Kidney (tissue), 14 donors: ENCODE measurements around the gene PDE9A. TPM values are rescaled to one million over a fixed set of nuclear protein-coding genes. Genes with fewer than 3 reads are reported as not detected.

Source experiments
- DNase-seq, 5 donors: peaks; one replicate each; pipeline ENCODE4 v3.0.0-alpha.2; 2013 to 2020
- FAIRE-seq: peaks from 2 replicates; lab custom pipeline; 2012; peaks lifted over from hg19 to GRCh38; lab: Jason Lieb, UNC
- H3K27ac ChIP-seq, 2 donors: one replicate each; pipeline ENCODE4 v1.7.0; 2013; ENCODE audit warnings: low read depth in 2 of 2, low read length in 2 of 2, inconsistent platforms in 1 of 2
- H3K27me3 ChIP-seq: one replicate; pipeline ENCODE4 v1.7.1; 2013; ENCODE audit warnings: low read length, inconsistent platforms; ENCODE audit not compliant: control insufficient read depth, insufficient read depth
- H3K36me3 ChIP-seq, 3 donors: one replicate each; pipeline versions ENCODE4 v1.7.0 to v1.7.1; 2013; ENCODE audit warnings: low read length in 3 of 3, control low read depth in 1 of 3, inconsistent platforms in 1 of 3; ENCODE audit not compliant: insufficient read depth in 3 of 3, control insufficient read depth in 2 of 3
- H3K4me1 ChIP-seq, 3 donors: one replicate each; pipeline versions ENCODE4 v1.7.0 to v1.7.1; 2013; ENCODE audit warnings: low read length in 3 of 3, inconsistent platforms in 1 of 3, low read depth in 1 of 3; ENCODE audit not compliant: control insufficient read depth in 2 of 3, insufficient read depth in 2 of 3
- H3K4me3 ChIP-seq, 3 donors: one replicate each; pipeline versions ENCODE4 v1.7.0 to v1.8.1; 2013; ENCODE audit warnings: low read length in 3 of 3, control low read depth in 1 of 3, inconsistent platforms in 1 of 3
- H3K9ac ChIP-seq, 3 donors: one replicate each; pipeline versions ENCODE4 v1.7.0 to v1.7.1; 2013; ENCODE audit warnings: low read length in 3 of 3, control low read depth in 1 of 3, inconsistent platforms in 1 of 3
- H3K9me3 ChIP-seq, 3 donors: one replicate each; pipeline versions ENCODE4 v1.7.0 to v1.7.1; 2013; ENCODE audit warnings: low read length in 3 of 3, control low read depth in 1 of 3, inconsistent platforms in 1 of 3; ENCODE audit not compliant: control insufficient read depth in 2 of 3, insufficient read depth in 1 of 3
- intact Hi-C: fragments of 100-400 bp; cut with DNase I; formaldehyde crosslinking; loops from one replicate; pipeline ENCODE4 v1.11.1; 2022
- polyA plus RNA-seq: library from polyadenylated mRNA; stranded (reverse); fragments of 350-450 nt; fragmentation: Illumina TruSeq; extraction: RNeasy Lipid Tissue Mini Kit (QIAGEN cat#74804); gene quantifications from one replicate; pipeline ENCODE4 v1.2.3, GENCODE V29; 2014; ENCODE audit warnings: low read depth, low replicate concordance; ENCODE audit not compliant: insufficient read depth
- total RNA-seq: library from RNA; stranded (reverse); fragmentation: NEBNext Ultra II Directional; extraction: Animal tissue kit (Norgen Biotek cat#: 25700); gene quantifications from one replicate; pipeline ENCODE4 v1.2.1, GENCODE V29; 2021
- TF ChIP-seq, protein P1 (sequence below): IDR thresholded peaks from 3 replicates; pipeline ENCODE4 v1.5.1; 2012; ENCODE audit warnings: mild to moderate bottlenecking, moderate library complexity, borderline replicate concordance; ENCODE audit not compliant: insufficient read depth; ENCODE audit errors: extremely low read depth
- donor health status: control.
- donor health status: control.
- donor health status: control.
- donor health status: control.
- donor health status: control.
- donor health status: DM: yes; HTN: yes; CAD: no.
- donor health status: Normal renal cell carcinoma (clear cell type).

Gene PDE9A
- total and polyA plus RNA-seq, 2 donors from 2014 or later, result 30.1 to 39.0 TPM

DNA sequence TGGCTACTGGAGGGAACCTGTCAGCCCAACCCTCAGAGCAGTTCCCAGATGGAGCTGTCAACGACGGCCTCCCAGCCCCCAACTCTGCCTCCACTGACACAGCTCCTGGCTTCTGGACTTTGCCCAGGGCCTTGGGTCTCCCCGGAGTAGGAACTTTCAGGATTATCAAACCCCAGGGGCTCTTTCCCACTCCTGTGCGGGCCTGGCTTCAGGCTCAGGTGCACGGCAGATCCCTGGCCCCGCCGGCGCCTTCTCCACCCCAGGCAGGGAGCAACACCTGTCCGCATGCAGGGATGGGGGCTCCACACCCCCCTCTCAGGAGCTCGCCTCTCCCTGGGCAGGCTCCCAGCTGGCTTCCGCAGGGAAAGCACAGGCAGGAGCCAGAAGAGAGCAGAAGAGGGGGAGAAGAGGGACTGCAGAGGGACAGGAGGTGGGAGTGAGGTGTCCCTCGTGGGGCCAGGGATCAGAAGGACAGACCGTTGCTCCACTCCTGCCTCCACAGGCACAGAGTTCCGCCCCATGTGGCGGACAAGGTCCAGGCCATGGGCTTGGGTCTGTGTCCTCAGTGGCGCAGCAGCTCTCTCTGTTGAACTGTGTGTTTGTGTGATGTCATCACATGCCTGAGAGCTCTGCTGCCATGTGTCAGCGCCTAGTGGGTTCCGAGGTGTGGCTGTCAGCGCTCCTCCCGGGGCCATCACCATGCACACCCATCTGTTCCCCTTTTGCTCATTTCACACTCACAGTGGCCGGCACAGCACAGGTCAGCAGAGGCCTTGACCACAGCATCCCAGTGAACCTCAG, 107.7 kb downstream of the PDE9A start:
- FAIRE-seq (no peak), DNase-seq (peak in 1 of 5 donors; percentile 41)
- intact Hi-C loops, result no loop called here
- TF ChIP-seq, protein P1, sequence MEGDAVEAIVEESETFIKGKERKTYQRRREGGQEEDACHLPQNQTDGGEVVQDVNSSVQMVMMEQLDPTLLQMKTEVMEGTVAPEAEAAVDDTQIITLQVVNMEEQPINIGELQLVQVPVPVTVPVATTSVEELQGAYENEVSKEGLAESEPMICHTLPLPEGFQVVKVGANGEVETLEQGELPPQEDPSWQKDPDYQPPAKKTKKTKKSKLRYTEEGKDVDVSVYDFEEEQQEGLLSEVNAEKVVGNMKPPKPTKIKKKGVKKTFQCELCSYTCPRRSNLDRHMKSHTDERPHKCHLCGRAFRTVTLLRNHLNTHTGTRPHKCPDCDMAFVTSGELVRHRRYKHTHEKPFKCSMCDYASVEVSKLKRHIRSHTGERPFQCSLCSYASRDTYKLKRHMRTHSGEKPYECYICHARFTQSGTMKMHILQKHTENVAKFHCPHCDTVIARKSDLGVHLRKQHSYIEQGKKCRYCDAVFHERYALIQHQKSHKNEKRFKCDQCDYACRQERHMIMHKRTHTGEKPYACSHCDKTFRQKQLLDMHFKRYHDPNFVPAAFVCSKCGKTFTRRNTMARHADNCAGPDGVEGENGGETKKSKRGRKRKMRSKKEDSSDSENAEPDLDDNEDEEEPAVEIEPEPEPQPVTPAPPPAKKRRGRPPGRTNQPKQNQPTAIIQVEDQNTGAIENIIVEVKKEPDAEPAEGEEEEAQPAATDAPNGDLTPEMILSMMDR, result no peak
- Histone ChIP-seq H3K27me3 (no peaks in the 10 kb centered on the region), H3K9me3 (no peaks in the 10 kb centered on the region), H3K36me3 (peaks cover 0 to 18% (median 12%) of the 10 kb centered on the region in 3 donors), H3K4me1 (peaks cover 0 to 6% (median 5%) of the 10 kb centered on the region in 3 donors), H3K27ac (peak overlapping the region; percentile 48 to 78), H3K4me3 (no peak overlapping the region), H3K9ac (no peak overlapping the region)

DNA sequence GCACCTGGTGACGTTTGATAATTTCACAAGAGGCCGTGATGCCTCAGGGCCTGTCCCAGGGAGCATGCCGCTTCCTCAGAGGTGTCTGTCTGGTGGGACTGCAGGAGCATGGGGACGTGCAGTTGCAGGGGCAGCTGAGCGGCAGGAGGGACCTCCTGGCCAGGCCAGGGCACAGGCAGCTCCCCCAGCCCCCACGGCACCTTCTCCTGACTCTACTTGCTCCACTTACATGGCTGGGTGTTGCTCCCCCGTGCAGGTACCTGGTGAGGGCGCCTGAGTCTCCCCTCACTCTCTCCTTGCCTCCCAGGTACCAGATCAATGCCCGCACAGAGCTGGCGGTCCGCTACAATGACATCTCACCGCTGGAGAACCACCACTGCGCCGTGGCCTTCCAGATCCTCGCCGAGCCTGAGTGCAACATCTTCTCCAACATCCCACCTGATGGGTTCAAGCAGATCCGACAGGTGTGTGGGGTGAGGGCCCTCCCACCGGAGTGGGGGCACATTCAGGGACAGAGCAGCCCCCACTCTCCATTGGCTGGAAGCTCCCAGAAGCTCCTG, 108.4 kb downstream of the PDE9A start:
- FAIRE-seq, result no peak
- Histone ChIP-seq H3K27me3 (no peaks in the 10 kb centered on the region), H3K9ac (no peak overlapping the region), H3K27ac (peak overlapping the region in 1 of 2 donors; percentile 78), H3K4me1 (peaks cover 0 to 6% (median 5%) of the 10 kb centered on the region in 3 donors), H3K36me3 (peaks cover 0 to 24% (median 14%) of the 10 kb centered on the region in 3 donors), H3K9me3 (no peaks in the 10 kb centered on the region), H3K4me3 (no peak overlapping the region)
- DNase-seq, result peak in 1 of 5 donors; percentile 65
- TF ChIP-seq, protein P1, result no peak
- intact Hi-C loops, result no loop called here

DNA sequence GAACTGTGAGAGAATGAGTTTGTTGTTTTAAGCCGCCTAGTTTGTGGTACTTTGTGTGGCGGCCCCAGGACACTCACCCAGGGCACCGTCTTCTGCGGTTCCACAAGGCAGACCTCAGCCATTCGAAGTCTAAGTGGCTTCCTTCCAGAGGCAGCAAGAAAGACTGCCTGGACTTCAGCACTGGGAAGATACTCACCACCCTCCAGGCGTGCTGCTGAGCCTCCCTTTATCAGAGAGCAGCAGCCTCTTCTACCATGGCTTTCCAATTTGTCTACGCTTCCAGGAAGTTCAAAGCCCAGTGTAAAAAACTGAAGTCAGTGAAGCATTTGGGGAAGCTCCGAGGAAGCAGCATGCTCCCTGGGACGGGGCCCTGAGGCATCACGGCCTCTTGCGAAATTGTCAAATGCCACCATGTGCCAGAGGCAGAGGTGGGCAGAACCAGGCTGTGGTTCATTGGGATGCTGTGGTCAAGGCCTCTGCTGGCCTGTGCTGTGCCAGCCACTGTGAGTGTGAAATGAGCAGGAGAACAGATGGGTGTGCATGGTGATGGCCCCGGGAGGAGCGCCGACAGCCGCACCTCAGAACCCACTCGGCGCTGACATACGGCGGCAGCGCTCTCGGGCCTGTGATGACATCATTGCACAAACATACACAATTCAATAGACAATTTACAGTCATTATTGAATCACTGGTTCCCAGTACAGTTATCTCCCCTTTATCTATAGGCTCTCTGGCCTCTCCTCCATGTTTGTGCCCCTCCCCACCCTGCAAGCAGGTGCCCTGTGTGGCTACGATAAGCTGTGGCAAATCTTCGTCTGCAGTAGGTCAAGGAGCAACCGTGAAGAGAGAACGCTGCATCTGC, 110.4 kb downstream of the PDE9A start:
- no peak overlapping the region for H3K27ac ChIP-seq
- intact Hi-C loops, result no loop called here
- H3K9ac ChIP-seq, result no peak overlapping the region
- TF ChIP-seq, protein P1, result no peak
- peaks cover 2 to 31% (median 20%) of the 10 kb centered on the region in 3 donors for H3K36me3 ChIP-seq
- no peak overlapping the region for H3K4me3 ChIP-seq
- peaks cover 0 to 6% (median 5%) of the 10 kb centered on the region in 3 donors for H3K4me1 ChIP-seq
- H3K9me3 ChIP-seq, result no peaks in the 10 kb centered on the region
- FAIRE-seq, result no peak
- H3K27me3 ChIP-seq, result no peaks in the 10 kb centered on the region
- peak in 1 of 5 donors; percentile 35 for DNase-seq
